Measurements from ENCODE around the gene SYN1.
"Not testable (repeated sequence)": the region's sequence is repeated elsewhere in the genome, so short reads cannot be mapped to it uniquely, and the experiment has no call there.

Gene SYN1

GRCh38 chrX:47634871-47635575 is 15.4 kb upstream of the SYN1 start:
- no peak for DNase-seq (ENCODE audit: low read depth in 2 of 3, low spot score in 1 of 3)

GRCh38 chrX:47633689-47634590 is 14.3 kb upstream of the SYN1 start:
- DNase-seq (ENCODE audit: low read depth in 2 of 3, low spot score in 1 of 3) = no peak

- DNase-seq (ENCODE audit: low read depth in 2 of 3, low spot score in 1 of 3) = no peak
Measured at GRCh38 chrX:47632666-47633065, 13.0 kb upstream of the SYN1 start.

- no peak for DNase-seq (ENCODE audit: low read depth in 2 of 3, low spot score in 1 of 3)
Measured at GRCh38 chrX:47631676-47632075, 12.0 kb upstream of the SYN1 start.

DNA sequence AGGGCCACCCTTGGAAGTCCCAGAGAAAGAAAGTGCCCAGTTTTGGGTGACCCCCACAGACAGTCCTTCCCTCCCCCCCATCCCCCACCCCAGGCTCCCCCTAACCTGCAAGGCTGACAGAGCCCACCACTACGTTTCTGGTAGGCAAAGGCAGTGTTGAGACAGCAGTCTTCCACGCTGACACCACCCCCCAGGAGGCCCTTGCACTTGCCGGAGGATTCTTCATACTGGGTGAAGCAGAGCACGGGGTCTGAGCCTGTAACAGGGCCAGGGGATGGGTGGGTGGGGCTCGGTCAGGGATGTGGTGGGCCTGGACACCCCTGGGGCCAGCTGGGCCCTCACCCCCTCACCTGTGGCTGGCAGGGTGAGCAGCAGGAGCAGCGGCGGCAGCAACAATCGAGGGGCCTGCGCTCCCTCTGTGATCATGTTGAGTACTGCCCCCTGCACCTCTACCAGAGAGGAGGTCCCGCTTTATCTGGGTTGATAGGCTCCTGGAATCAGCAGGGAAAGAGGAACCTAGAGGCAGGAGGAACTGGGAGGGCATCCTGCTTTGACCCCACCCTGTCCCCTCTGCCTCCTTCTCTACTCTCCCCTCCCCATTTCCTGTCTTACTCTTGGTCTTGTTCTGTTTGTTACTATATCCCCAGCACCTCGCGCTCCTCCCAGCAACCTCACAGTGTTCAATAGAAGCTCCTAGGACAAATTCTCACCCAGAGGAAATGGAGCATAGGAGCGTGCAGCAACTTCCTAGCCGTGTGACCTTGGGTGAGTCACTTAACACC is 10.0 kb upstream of the SYN1 start, which contains the start of gene CFP:
CFP (minus strand) TSS at position 512 of the 782 bp plus-strand sequence; CDS start at position 426, 86 bp downstream.
- DNase-seq (ENCODE audit: low read depth in 2 of 3, low spot score in 1 of 3) = no peak

GRCh38 chrX:47628982-47629381 is 9.3 kb upstream of the SYN1 start:
- DNase-seq (ENCODE audit: low read depth in 2 of 3, low spot score in 1 of 3) = no peak

DNA sequence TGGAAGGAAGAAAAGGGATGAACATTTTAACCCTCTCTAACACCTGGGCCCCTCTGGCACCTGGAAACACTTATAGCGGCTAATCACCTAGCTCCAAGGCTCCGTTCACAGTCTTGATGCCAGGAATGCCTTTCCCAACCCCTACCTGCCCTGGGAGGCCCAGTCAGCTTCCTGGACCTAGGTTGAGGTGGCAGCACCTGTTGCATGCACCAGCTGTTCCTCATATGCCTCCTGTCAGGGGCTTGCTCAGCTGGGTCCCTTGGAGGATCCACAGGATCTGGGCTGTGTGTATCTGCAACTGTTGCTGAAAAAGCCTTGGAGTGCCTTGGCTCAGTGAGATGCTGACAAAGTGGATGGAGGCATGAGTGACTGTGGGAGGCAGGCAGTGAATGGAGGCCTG is 5.7 kb upstream of the SYN1 start:
- DNase-seq (ENCODE audit: low read depth in 2 of 3, low spot score in 1 of 3) = no peak

DNA sequence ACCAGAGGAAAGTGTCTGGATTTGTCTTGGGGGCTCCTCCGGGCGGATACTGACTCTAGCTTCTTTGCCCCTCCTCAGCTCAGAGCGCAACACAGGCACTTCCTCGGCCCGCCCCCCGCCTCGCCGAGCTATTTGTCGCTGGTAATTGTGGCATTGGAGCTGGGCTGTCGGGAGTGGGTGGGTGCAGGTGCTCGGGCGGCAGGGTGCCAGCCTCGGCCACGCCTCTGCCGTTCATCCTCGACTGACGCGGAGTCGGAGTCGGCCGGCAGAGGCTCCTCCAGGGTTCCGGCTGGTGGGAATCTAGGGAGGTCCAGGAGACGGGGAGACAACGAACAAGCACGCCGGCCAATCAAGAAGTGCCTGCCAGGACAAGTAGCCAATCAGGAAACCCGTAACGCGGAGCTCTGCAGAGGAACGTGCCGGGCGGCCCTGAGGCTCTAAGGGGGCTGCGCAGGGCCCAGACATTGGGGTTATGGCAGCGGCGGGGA is 3.9 kb upstream of the SYN1 start:
- DNase-seq (ENCODE audit: low read depth in 2 of 3, low spot score in 1 of 3) = peak in 1 of 3 donors; percentile 23

DNA sequence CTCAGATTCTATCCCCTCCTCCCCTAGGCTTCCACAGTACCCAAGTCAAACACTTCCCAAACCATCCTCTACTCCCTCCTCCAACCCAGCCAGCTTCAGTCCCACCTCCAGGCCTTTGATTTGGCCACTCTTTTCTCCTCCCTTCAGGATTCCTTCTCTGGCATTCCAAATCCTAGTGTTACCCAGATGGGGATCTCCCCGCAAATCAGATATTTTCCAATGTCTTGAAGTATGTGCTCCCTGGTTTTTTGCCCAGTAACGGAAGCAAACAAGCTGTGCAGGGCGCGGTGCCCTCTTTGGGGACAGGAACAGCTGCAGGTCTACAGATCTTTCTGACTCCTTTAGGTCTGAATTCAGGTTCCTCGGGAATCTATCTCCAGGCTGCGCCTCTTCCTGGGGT is 2.2 kb upstream of the SYN1 start:
- no peak for DNase-seq (ENCODE audit: low read depth in 2 of 3, low spot score in 1 of 3)

- DNase-seq (ENCODE audit: low read depth in 2 of 3, low spot score in 1 of 3) = no peak
Measured at GRCh38 chrX:47620303-47620685, 637 bp upstream of the SYN1 start.

DNA sequence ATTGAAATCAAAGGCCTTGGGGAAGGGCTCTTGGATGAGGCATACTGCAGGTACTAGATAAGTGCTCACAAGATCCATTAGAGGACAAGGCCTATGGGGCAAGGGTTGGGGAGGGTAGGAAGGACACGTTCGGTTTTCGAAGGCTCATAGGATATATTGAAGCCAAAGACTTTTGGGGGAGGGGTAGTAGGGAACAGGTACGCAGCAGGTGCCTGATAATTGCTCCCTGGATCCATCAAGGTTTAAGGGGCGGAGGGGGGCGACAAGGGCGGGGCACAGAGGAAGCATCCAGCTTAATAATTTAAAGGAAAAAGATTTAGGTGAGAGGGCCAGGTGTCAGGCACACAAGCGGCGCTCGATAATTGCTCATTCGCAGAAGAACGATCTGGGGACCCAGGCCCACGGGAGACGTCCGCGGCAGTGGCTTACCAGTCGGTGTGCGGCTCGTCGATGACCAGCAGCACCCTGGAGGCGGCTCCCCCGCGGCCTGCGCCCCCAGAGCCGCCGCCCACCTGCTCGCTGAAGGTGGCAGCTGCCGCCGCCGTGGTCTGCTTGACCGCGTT is 653 bp downstream of the SYN1 start:
- no peak for DNase-seq (ENCODE audit: low read depth in 2 of 3, low spot score in 1 of 3)

- no peak for DNase-seq (ENCODE audit: low read depth in 2 of 3, low spot score in 1 of 3)
Measured at GRCh38 chrX:47614618-47615017, 5.0 kb downstream of the SYN1 start.

- no peak for DNase-seq (ENCODE audit: low read depth in 2 of 3, low spot score in 1 of 3)
Measured at GRCh38 chrX:47613082-47613481, 6.6 kb downstream of the SYN1 start.

DNA sequence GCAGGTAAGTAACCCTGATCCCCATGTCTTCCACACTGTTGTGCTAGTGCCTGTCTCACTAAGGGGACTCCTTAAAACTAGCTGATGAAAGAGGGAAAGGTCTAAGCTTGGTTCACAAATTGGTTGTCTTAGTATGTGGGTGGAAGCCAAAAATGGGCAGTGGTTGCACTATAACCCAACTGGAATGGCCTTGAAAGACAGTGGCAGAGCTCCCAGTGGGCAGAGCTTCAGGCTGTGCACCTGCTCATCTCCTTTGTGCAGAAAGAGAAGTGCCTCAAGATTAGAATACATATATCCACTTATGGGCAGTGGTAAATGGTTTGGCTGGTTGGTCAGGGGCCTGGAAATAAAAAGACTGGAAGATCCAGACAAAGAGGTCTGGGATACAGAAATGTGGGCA is 7.2 kb downstream of the SYN1 start:
- no peak for DNase-seq (ENCODE audit: low read depth in 2 of 3, low spot score in 1 of 3)

- no peak for DNase-seq (ENCODE audit: low read depth in 2 of 3, low spot score in 1 of 3)
Measured at GRCh38 chrX:47611926-47612325, 7.7 kb downstream of the SYN1 start.

DNA sequence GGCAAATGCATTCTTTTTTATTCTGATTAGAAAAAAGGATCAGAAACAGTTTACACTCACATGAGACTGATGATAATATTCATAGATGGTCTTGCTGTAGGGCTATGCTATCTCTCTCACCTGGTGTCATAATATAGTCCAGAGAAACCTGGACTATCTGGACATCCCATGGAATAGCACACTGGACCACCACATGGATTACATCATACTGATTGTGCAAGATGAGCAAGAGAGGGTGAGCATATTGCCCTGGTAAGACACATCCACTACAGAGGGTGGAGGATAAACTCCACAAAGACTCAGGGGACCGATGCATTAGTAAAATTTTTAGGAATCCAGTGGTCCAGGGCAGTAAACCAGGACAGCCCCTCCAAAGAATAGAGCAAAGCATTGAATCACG is 8.2 kb downstream of the SYN1 start:
- DNase-seq (ENCODE audit: low read depth in 2 of 3, low spot score in 1 of 3) = no peak

DNA sequence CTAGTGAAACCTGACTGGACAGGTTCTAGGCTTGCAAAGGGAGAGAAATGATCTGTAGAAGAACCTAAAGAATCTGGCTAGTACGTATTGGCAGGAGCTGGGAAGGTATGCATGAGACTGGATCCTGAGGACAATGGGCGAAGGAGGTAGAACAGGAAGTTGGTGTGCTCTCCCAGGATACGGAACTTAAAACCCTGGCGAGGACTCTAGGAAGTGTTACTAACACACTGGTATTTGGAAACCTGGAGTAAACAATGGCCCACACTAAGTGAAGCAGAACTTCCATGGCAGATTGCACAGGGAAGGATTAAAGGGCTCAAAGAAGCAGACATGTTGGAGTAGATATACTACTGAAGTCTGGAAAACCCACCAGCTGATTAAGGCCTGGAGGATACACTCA is 9.1 kb downstream of the SYN1 start:
- no peak for DNase-seq (ENCODE audit: low read depth in 2 of 3, low spot score in 1 of 3)

- no peak for DNase-seq (ENCODE audit: low read depth in 2 of 3, low spot score in 1 of 3)
Measured at GRCh38 chrX:47608130-47608810, 11.4 kb downstream of the SYN1 start.

- no peak for DNase-seq (ENCODE audit: low read depth in 2 of 3, low spot score in 1 of 3)
Measured at GRCh38 chrX:47607091-47607490, 12.6 kb downstream of the SYN1 start.

DNA sequence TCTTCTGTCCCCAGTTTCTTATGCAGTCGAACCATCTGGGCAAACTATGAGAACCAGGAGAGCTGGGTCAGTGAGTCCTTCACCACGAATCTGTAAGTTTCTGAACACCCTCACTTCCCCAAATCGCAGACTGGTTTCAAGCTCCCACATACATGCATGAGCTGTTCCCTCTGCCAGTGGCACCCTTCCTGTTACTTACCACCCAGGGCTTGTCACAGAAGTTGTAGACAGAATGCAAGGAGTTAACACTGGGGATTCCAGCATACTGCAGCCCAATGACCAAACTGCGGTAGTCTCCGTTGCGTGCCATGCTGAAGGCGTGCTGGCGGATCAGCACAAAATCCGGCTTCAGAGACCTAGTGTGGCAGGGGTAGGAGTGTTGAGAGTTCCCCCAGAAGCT is 14.6 kb downstream of the SYN1 start:
- DNase-seq (ENCODE audit: low read depth in 2 of 3, low spot score in 1 of 3) = no peak

- DNase-seq (ENCODE audit: low read depth in 2 of 3, low spot score in 1 of 3) = not testable (repeated sequence)
Measured at GRCh38 chrX:47603125-47603524, 16.5 kb downstream of the SYN1 start.

All from stimulated activated CD4-positive, alpha-beta T cell treated with anti-CD3 and anti-CD28 coated beads, Interleukin-12 subunit alpha, Interleukin-12 subunit beta, amount 100 ng/mL, for 48 hours (primary cell).